Lower lobe of right lung (tissue), 2 donors: ENCODE data around the gene C2orf80. TPM values are rescaled to one million over a fixed set of nuclear protein-coding genes. Genes with fewer than 3 reads are reported as not detected.
"Not testable (repeated sequence)": the region's sequence is repeated elsewhere in the genome, so short reads cannot be mapped to it uniquely, and the experiment has no call there.

Source experiments
- ATAC-seq, 2 donors: fragments of 200-7000 bp; cut with Tn5 transposase; one replicate each; pipeline ENCODE4 v1.9.1; 2020 to 2022; ENCODE audit warnings: mild to moderate bottlenecking in 2 of 2, moderate library complexity in 2 of 2
- DNase-seq: peaks from one replicate; pipeline ENCODE4 v3.0.0-alpha.2; 2020
- H3K27ac ChIP-seq: fragments of 200-600 bp; one replicate; pipeline ENCODE4 v1.8.0; 2022
- H3K27me3 ChIP-seq: fragments of 200-600 bp; one replicate; pipeline ENCODE4 v1.8.0; 2022; ENCODE audit warnings: low read depth
- H3K36me3 ChIP-seq: fragments of 200-600 bp; one replicate; pipeline ENCODE4 v1.8.0; 2022; ENCODE audit warnings: mild to moderate bottlenecking
- H3K4me1 ChIP-seq: fragments of 200-600 bp; one replicate; pipeline ENCODE4 v1.8.0; 2022
- H3K4me3 ChIP-seq: fragments of 200-600 bp; one replicate; pipeline ENCODE4 v1.8.0; 2022; ENCODE audit warnings: mild to moderate bottlenecking
- H3K9me3 ChIP-seq: fragments of 200-600 bp; one replicate; pipeline ENCODE4 v1.8.0; 2022
- intact Hi-C: fragments of 100-400 bp; cut with DNase I; formaldehyde crosslinking; loops from one replicate; pipeline ENCODE4 v1.11.0; 2022
- total RNA-seq: library from RNA; stranded (reverse); fragmentation: NEBNext Ultra II Directional; extraction: Animal tissue kit (Norgen Biotek cat#: 25700); gene quantifications from one replicate; pipeline ENCODE4 v1.2.1, GENCODE V29; 2021
- TF ChIP-seq, protein P1 (sequence below): fragments of 200-600 bp; IDR thresholded peaks from one replicate; pipeline ENCODE4 v1.8.0; 2022; ENCODE audit warnings: antibody characterized with exemption, mild to moderate bottlenecking
- donor health status: DM: no; HTN: yes; CAD: no; lungs with severe emphysema.

Gene C2orf80
- total RNA-seq, 1 donor from 2014 or later = not detected

DNA sequence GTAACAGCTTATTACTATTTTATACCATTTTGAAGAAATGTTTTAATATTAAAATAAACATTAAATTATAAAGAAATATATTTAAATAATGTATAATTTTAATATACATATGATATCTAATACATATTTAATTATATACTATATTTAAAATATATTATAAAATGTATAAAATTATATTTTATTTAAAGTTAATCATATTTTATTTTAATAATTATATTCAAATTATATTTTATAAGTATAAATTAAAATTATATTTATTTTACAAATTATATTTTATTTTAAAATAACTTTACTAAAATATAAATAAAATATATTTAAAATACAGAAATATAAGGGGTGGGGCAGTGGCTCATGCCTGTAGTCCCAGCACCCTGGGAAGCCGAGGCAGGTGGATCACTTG is 67.6 kb downstream of the C2orf80 start:
- DNase-seq (no peak), ATAC-seq (no peak)
- Histone ChIP-seq H3K4me1 (no peaks in the 10 kb centered on the region), H3K36me3 (no peaks in the 10 kb centered on the region), H3K27me3 (peaks cover 16% of the 10 kb centered on the region), H3K4me3 (no peak overlapping the region), H3K9me3 (no peaks in the 10 kb centered on the region), H3K27ac (no peak overlapping the region)
- intact Hi-C loops = no loop called here
- TF ChIP-seq, protein P1, sequence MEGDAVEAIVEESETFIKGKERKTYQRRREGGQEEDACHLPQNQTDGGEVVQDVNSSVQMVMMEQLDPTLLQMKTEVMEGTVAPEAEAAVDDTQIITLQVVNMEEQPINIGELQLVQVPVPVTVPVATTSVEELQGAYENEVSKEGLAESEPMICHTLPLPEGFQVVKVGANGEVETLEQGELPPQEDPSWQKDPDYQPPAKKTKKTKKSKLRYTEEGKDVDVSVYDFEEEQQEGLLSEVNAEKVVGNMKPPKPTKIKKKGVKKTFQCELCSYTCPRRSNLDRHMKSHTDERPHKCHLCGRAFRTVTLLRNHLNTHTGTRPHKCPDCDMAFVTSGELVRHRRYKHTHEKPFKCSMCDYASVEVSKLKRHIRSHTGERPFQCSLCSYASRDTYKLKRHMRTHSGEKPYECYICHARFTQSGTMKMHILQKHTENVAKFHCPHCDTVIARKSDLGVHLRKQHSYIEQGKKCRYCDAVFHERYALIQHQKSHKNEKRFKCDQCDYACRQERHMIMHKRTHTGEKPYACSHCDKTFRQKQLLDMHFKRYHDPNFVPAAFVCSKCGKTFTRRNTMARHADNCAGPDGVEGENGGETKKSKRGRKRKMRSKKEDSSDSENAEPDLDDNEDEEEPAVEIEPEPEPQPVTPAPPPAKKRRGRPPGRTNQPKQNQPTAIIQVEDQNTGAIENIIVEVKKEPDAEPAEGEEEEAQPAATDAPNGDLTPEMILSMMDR = no peak

DNA sequence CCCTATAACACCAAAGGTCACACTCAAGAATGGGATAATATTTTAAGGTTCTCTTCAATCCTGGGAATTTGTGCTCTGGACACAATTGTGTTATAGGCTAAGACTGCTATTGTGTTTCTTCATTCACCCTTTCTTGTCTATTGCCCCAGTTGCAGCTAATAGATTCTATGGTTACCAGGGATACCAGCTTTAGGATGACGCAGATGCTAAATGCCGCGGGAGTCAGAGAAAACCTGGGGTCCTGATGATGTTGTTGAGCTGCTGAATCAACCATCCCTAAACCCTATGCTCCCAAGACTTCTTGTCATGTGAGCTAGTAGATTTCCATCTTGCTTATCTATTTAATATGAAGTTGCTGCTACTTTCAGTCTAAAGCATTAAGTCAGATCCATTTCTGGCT is 70.9 kb downstream of the C2orf80 start:
- H3K4me3 ChIP-seq = no peak overlapping the region
- H3K9me3 ChIP-seq = no peaks in the 10 kb centered on the region
- TF ChIP-seq, protein P1 = no peak
- no peaks in the 10 kb centered on the region for H3K4me1 ChIP-seq
- peaks cover 6% of the 10 kb centered on the region for H3K27me3 ChIP-seq
- no peaks in the 10 kb centered on the region for H3K36me3 ChIP-seq
- intact Hi-C loops = no loop called here
- no peak overlapping the region for H3K27ac ChIP-seq
- no peak for DNase-seq
- no peak for ATAC-seq

DNA sequence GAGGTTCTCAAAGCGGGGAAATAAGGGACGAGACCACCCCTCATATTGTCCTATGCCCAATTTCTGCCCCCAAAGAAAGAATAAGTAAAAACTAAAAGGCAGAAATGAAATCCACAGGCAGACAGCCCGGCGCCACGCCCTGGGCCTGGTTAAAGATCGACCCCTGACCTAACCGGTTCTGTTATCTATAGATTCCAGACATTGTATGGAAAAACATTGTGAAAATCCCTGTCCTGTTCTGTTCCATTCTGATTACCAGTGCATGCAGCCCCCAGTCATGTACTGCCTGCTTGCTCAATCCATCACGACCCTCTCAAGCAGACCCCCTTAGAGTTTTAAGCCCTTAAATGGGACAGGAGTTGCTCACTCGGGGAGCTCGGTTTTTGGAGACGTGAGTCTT is 72.4 kb downstream of the C2orf80 start:
- H3K4me1 ChIP-seq, H3K4me3 ChIP-seq, ATAC-seq, H3K27ac ChIP-seq, H3K36me3 ChIP-seq, H3K9me3 ChIP-seq, H3K27me3 ChIP-seq, intact Hi-C loops, DNase-seq: not testable (repeated sequence)

Other genes with a start within 250 kb of the C2orf80 start
- gene PLEKHM3, start 164.5 kb downstream of the C2orf80 start, total RNA-seq = 25.8 TPM
- not detected for gene CRYGD, start 65.5 kb downstream of the C2orf80 start, total RNA-seq
- gene CRYGC, start 60.2 kb downstream of the C2orf80 start, total RNA-seq = not detected
- gene CRYGB, start 43.9 kb downstream of the C2orf80 start, total RNA-seq = not detected
- not detected for gene CRYGA, start 26.4 kb downstream of the C2orf80 start, total RNA-seq
- gene IDH1, start 65.0 kb upstream of the C2orf80 start, total RNA-seq = 152 TPM
- gene PIKFYVE, start 76.2 kb upstream of the C2orf80 start, total RNA-seq = 27.8 TPM
- 0.32 TPM for gene PTH2R, start 216.8 kb upstream of the C2orf80 start, total RNA-seq